ENCODE data around the gene PADI1.

DNA sequence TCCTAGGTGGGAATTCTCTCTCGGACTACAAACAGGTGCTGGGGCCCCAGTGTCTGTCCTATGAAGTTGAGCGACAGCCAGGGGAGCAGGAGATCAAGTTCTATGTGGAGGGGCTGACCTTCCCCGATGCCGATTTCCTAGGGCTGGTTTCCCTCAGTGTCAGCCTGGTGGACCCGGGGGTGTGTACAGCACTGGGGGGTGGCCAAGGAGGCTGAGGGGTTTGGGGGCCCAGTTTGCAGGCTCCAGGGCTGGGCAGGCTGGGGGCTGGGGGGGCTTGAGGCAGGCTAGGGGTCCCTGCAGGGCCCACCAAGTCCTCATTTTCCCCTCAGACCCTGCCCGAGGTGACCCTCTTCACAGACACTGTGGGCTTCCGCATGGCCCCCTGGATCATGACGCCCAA lies 23.7 kb downstream of the PADI1 start:
- TF ChIP-seq, protein P1, sequence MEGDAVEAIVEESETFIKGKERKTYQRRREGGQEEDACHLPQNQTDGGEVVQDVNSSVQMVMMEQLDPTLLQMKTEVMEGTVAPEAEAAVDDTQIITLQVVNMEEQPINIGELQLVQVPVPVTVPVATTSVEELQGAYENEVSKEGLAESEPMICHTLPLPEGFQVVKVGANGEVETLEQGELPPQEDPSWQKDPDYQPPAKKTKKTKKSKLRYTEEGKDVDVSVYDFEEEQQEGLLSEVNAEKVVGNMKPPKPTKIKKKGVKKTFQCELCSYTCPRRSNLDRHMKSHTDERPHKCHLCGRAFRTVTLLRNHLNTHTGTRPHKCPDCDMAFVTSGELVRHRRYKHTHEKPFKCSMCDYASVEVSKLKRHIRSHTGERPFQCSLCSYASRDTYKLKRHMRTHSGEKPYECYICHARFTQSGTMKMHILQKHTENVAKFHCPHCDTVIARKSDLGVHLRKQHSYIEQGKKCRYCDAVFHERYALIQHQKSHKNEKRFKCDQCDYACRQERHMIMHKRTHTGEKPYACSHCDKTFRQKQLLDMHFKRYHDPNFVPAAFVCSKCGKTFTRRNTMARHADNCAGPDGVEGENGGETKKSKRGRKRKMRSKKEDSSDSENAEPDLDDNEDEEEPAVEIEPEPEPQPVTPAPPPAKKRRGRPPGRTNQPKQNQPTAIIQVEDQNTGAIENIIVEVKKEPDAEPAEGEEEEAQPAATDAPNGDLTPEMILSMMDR (IDR thresholded peaks at IDR 0.05; ENCODE audit: borderline replicate concordance, extremely low read depth, low read length, poor library complexity, severe bottlenecking) = no peak
- no peak for TF ChIP-seq EZH2 (IDR thresholded peaks at IDR 0.05; ENCODE audit: borderline replicate concordance, low read depth, low read length, severe bottlenecking)
